Rectal smooth muscle tissue (tissue), 1 donor: Measurements from ENCODE around the gene CR1.

Source experiments
- H3K27ac ChIP-seq: one replicate; pipeline ENCODE4 v1.7.0; 2013; ENCODE audit warnings: low read depth, low read length, inconsistent platforms
- H3K27me3 ChIP-seq: one replicate; pipeline ENCODE4 v1.7.0; 2013; ENCODE audit warnings: low read length; ENCODE audit not compliant: control insufficient read depth, insufficient read depth
- H3K36me3 ChIP-seq: one replicate; pipeline ENCODE4 v1.7.0; 2013; ENCODE audit warnings: low read length; ENCODE audit not compliant: control insufficient read depth, insufficient read depth
- H3K4me1 ChIP-seq: one replicate; pipeline ENCODE4 v1.7.0; 2013; ENCODE audit warnings: low read length; ENCODE audit not compliant: control insufficient read depth, insufficient read depth
- H3K4me3 ChIP-seq: one replicate; pipeline ENCODE4 v1.7.0; 2013; ENCODE audit warnings: low read length
- H3K9ac ChIP-seq: one replicate; pipeline ENCODE4 v1.7.0; 2013; ENCODE audit warnings: low read length

CR1 gene

GRCh38 chr1:207495801-207496792 is at the start of gene CR1:
TSS of gene CR1 (plus strand) at chr1:207496157. CDS start at chr1:207496268, 111 bp downstream.
- Histone ChIP-seq H3K36me3 (no peaks in the 10 kb centered on the region), H3K4me1 (no peaks in the 10 kb centered on the region), H3K9ac (no peak within 1 kb of the TSS), H3K27me3 (peaks cover 5% of the 10 kb centered on the region), H3K4me3 (peak within 1 kb of the TSS; percentile 52), H3K27ac (no peak within 1 kb of the TSS)

GRCh38 chr1:207453710-207454045 is 42.3 kb upstream of the CR1 start:
- no peak overlapping the region for H3K9ac ChIP-seq
- H3K4me1 ChIP-seq: peaks cover 3% of the 10 kb centered on the region
- no peaks in the 10 kb centered on the region for H3K36me3 ChIP-seq
- H3K27ac ChIP-seq: no peak overlapping the region
- peaks cover 7% of the 10 kb centered on the region for H3K27me3 ChIP-seq
- H3K4me3 ChIP-seq: peak overlapping the region; percentile 70

GRCh38 chr1:207454046-207454964 is 41.7 kb upstream of the CR1 start, which contains the start of gene CR2:
TSS of gene CR2 (plus strand) at chr1:207454328. CDS start at chr1:207454419, 91 bp downstream.
- Histone ChIP-seq H3K4me1 (peaks cover 3% of the 10 kb centered on the region), H3K4me3 (peak within 1 kb of the TSS; percentile 70), H3K36me3 (no peaks in the 10 kb centered on the region), H3K9ac (no peak within 1 kb of the TSS), H3K27me3 (peaks cover 7% of the 10 kb centered on the region), H3K27ac (no peak within 1 kb of the TSS)

- peaks cover 3% of the 10 kb centered on the region for H3K4me1 ChIP-seq
- no peaks in the 10 kb centered on the region for H3K36me3 ChIP-seq
- no peak overlapping the region for H3K4me3 ChIP-seq
- H3K27ac ChIP-seq: no peak overlapping the region
- H3K27me3 ChIP-seq: peaks cover 7% of the 10 kb centered on the region
- H3K9ac ChIP-seq: no peak overlapping the region
These were observed 40.7 kb upstream of the CR1 start for GRCh38 chr1:207455183-207455754.

GRCh38 chr1:207458414-207458813 is 37.5 kb upstream of the CR1 start:
- Histone ChIP-seq H3K36me3 (no peaks in the 10 kb centered on the region), H3K9ac (no peak overlapping the region), H3K27me3 (peaks cover 7% of the 10 kb centered on the region), H3K4me3 (no peak overlapping the region), H3K4me1 (peaks cover 3% of the 10 kb centered on the region), H3K27ac (no peak overlapping the region)

GRCh38 chr1:207459008-207459407 is 36.9 kb upstream of the CR1 start:
- Histone ChIP-seq H3K4me1 (peaks cover 3% of the 10 kb centered on the region), H3K36me3 (no peaks in the 10 kb centered on the region), H3K27me3 (peaks cover 6% of the 10 kb centered on the region), H3K9ac (no peak overlapping the region), H3K4me3 (no peak overlapping the region), H3K27ac (no peak overlapping the region)

- Histone ChIP-seq H3K9ac (no peak overlapping the region), H3K4me1 (no peaks in the 10 kb centered on the region), H3K27me3 (peaks cover 2% of the 10 kb centered on the region), H3K4me3 (no peak overlapping the region), H3K27ac (no peak overlapping the region), H3K36me3 (no peaks in the 10 kb centered on the region)
These were observed 34.3 kb upstream of the CR1 start for GRCh38 chr1:207461649-207462048.

- Histone ChIP-seq H3K27me3 (no peaks in the 10 kb centered on the region), H3K27ac (no peak overlapping the region), H3K4me3 (no peak overlapping the region), H3K9ac (no peak overlapping the region), H3K4me1 (no peaks in the 10 kb centered on the region), H3K36me3 (no peaks in the 10 kb centered on the region)
These were observed 33.4 kb upstream of the CR1 start for GRCh38 chr1:207462535-207462934.

- H3K4me3 ChIP-seq: no peak overlapping the region
- no peak overlapping the region for H3K9ac ChIP-seq
- H3K36me3 ChIP-seq: no peaks in the 10 kb centered on the region
- H3K27ac ChIP-seq: no peak overlapping the region
- H3K4me1 ChIP-seq: no peaks in the 10 kb centered on the region
- H3K27me3 ChIP-seq: no peaks in the 10 kb centered on the region
These were observed 32.9 kb upstream of the CR1 start for GRCh38 chr1:207463021-207463420.

- H3K27me3 ChIP-seq: no peaks in the 10 kb centered on the region
- no peaks in the 10 kb centered on the region for H3K4me1 ChIP-seq
- H3K27ac ChIP-seq: no peak overlapping the region
- H3K4me3 ChIP-seq: no peak overlapping the region
- H3K36me3 ChIP-seq: no peaks in the 10 kb centered on the region
- no peak overlapping the region for H3K9ac ChIP-seq
These were observed 32.4 kb upstream of the CR1 start for GRCh38 chr1:207463571-207463970.

- no peak overlapping the region for H3K9ac ChIP-seq
- H3K36me3 ChIP-seq: no peaks in the 10 kb centered on the region
- H3K27me3 ChIP-seq: no peaks in the 10 kb centered on the region
- H3K4me1 ChIP-seq: no peaks in the 10 kb centered on the region
- no peak overlapping the region for H3K27ac ChIP-seq
- H3K4me3 ChIP-seq: no peak overlapping the region
These were observed 25.0 kb upstream of the CR1 start for GRCh38 chr1:207470927-207471326.

GRCh38 chr1:207474210-207474609 is 21.7 kb upstream of the CR1 start:
- no peak overlapping the region for H3K9ac ChIP-seq
- no peaks in the 10 kb centered on the region for H3K36me3 ChIP-seq
- no peak overlapping the region for H3K27ac ChIP-seq
- no peaks in the 10 kb centered on the region for H3K27me3 ChIP-seq
- H3K4me1 ChIP-seq: no peaks in the 10 kb centered on the region
- no peak overlapping the region for H3K4me3 ChIP-seq
